COLO668 (cell line): ENCODE results near the gene SLC9C2.
"Not testable (repeated sequence)": the region's sequence is repeated elsewhere in the genome, so short reads cannot be mapped to it uniquely, and the experiment has no call there.

Experiments used
- DNase-seq: peaks from one replicate; lab custom pipeline; 2025; ENCODE audit not compliant: unreplicated experiment; lab: John Stamatoyannopoulos, UW

The SLC9C2 gene, protein sequence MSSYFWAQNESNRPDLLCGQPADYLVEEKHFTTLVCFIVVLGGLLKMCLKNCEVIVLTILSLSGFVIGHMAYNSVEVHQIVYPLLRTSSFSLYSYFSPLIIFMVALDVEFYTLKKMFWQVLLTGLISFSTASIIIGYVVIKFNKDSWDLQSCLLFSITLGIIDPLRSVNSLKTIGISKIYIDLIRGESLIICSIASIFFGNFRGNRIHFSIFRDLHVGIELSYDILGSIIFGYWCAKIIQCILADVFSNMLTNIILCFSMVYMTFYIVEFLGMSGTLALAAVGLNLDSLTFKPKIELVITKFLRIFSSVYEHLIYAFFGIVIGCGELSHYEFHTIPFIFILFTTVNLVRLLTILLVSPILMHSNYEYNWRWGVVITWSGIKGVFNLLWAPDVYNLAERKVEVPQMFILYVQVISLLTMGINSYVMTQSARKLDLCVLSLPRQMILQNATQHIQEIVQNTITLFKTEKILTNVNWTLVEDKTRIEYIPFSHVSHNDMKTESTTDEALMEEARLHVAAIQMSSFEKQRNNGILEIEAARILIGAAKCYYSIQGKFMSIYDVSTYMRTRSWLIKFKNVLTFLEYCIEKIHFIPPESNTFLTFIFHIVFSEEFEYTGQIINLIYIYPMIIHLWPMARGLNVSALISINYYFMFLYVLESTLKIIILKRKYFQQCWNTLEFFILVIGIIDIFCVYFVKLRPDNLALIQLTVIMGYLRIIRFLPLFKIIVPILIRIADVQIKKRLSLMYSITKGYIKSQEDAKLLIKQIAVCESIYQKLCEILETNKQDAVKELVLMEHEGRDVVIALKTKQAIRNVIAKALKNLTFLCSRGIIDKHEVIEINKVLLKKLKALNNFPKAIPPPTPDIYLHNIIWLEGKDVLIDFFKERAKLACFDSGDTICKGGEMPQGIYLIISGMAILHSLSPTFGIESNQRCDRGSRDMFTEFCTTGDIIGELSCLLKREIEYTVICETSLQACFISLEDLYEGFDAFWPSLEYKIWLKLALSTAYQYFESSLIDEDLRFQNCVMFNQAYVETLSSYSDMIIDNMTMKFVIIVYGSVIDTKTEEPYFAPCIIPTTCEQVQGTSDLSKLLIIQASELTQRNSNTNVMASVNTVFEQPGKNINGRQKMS

DNA sequence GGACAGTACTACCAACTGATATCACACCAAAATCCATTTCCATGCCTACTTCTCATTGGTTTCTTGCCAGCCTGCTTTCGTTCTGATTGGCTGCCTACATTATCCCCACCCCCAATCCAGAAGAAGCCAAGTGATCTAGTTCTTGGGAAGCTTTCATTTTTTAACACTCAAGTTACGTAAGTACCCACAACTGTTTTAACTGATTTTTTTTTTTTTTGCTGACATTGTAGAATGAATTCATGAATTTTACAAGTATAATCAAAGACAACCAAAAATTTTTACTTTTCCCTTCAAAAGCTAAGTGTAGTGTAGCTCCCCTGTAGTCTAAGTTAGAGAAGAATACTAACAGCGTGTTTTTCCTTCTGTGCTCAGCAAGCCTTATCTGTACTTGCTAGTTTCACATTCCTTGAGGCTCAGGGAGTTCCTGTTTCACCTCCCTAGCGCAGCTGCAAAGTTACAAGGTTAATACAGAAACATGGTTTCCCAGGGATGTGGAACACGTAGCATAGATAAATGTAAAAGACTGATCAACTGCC is at the start of gene SLC9C2:
Gene SLC9C2, minus strand, starts transcription at position 17 of the 536 bp plus-strand sequence. CDS start 1,296 bp downstream, outside the sequence.
- DNase-seq = no peak

DNA sequence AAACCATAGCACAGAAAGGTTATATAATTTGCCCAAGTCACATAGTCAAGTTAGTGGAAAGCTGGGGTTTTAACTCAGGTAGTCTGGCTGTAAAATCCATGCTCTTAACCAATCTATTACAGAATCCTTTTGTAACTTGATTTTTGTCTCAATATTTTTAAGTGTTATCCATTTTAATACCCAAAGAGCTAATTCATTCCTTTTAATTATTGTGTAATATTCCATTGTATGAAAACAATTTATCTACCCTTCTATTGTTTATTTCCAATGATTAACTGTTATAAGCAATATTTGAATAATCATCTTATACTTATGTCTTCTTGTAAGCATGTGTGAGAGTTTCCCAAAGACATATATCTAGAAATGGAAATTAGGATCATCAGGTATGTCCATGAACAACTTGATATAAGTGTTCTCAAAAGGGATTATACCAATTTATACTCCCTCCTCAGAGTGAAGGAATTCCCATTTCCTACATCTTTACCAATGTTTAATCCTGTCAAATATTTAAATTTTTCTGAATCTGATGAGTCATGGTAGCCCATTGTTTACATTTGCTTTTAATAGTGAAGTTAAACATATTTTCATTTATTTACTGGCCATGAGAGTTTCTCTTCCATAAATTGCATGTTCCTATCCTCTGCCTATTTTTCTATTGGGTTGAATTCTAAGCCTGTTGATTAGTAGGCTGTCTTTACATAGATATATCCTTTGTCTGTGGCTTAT is 46.2 kb upstream of the SLC9C2 start:
- no peak for DNase-seq

DNA sequence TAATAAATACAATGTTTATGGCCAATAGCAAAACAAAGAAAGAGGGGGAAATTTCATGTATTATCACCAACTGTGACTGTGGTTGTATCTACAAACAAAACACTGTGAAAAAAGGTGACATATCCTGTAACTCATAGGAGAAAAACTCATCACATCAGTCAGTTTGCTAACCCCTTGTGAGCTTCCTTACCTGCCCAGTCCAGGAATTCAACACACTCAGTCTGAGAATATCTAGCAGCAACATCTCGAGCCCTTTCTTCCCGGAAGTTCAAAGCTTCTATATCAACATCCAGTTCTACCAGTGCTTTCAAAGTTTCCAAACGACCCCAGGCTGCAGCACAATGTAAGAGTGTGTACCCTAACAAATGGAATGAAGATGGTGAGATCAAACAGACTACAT is 43.8 kb upstream of the SLC9C2 start:
- no peak for DNase-seq

DNA sequence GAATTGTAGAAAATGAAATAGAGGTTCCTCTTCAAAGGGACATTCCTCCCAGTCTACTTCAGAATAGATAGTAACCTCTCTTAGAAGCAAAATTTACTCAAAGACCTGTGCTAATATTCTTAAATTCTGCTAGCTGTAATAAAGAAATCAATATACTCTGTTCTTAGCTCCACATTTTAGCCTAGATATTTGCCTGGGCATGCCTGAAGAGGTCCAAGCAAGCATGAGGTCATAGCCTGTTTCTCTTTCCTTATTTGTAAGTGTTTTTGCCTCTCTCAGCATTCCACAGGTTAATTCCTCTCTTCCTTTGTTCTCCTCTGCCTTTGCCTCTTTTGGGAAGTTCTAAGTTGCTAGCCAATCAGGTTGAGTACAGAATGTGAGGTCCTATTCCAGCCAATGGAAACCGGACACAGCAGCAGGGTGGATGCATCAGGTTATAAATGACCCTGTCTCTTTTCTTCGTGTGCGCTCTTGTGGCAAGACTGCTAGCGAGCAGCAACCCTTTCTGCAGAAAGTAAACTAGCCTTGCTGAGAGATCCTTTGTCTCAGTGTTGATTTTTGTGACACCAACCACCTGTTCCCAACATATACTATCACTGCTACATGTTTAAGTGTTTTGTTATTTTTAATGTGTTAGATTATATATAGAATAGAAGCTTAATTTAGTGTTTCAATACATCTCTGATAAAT is 39.7 kb upstream of the SLC9C2 start:
- not testable (repeated sequence) for DNase-seq

DNA sequence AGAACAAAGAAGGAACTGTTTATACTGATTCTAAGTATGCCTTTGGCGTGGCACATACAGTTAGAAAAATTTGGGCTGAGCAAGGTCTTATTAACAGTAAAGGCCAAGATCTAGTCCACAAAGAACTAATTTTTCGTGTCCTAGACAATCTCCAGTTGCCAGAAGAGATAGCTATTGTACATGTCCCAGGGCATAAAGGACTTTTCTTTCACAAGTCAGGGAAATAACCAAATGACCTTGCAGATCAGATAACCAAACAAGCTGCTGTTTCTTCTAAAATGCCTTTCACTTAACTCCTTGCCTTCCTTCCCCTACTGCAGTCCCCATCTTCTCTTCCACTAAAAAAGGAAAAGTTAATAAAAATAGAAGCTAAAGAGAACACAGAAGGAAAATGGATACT is 36.2 kb upstream of the SLC9C2 start:
- no peak for DNase-seq

DNA sequence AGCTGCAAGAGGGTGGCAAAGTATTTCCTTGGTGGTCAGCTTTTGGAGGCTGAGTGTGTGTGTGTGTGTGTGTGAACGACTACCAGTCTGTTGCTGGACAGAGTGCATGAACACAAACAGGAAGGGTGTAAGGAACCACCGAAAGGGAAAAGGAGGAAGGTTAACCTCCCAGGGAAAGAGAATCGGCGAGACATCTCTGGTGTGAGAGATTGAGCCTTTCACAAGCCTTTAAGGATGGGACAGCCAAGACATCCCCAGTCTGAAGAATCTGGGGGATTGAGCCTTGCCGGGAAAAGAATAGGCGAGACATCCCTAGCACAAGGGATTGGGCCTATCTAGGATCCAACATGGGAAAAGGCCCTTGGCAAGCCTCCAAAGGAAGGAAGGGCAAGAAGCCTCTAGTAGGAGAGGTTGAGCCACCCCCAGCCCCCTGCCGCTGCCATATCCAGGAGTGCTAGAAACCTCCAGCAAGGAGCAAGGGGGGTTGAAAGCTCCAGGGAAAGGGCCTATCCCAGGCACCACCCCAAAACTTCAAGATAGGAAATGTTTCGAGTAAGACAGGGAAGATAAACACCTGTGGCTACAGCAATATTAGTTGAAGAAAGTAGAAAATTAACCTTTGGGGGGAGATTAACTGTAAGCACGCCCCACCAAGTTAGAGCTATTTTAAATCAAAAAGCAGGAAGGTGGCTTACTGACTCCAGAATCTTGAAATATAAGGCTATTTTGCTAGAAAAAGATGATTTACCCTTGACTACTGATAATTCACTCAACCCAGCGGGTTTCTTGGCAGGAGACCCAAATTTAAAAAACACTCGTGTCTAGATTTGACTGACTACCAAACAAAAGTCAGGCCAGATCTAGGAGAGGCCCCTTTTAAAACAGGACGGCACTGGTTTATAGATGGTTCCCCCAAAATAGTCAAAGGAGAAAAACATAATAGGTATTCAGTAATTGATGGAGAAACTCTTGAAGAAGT is 35.5 kb upstream of the SLC9C2 start:
- no peak for DNase-seq

DNA sequence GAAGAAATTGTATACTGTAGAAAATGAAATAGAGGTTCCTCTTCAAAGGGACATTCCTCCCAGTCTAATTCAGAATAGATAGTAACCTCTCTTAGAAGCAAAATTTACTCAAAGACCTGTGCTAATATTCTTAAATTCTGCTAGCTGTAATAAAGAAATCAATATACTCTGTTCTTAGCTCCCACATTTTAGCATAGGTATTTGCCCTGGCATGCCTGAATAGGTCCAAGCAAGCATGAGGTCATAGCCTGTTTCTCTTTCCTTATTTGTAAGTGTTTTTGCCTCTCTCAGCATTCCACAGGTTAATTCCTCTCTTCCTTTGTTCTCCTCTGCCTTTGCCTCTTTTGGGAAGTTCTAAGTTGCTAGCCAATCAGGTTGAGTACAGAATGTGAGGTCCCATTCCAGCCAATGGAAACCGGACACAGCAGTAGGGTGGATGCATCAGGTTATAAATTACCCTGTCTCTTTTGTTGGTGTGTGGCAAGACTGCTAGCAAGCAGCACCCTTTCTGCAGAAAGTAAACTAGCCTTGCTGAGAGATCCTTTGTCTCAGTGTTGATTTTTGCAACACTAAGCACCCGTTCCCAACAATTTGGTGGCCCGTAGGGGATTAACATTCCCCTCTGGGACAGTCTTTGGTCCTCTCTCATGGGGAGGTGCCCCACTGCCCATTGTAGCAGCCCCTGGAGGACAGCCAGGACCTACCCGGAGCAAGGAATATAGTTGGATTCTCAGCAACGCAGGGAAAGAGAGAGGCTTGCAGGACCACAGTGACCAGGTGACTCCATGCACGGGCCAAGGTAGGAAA is 34.6 kb upstream of the SLC9C2 start:
- not testable (repeated sequence) for DNase-seq

DNA sequence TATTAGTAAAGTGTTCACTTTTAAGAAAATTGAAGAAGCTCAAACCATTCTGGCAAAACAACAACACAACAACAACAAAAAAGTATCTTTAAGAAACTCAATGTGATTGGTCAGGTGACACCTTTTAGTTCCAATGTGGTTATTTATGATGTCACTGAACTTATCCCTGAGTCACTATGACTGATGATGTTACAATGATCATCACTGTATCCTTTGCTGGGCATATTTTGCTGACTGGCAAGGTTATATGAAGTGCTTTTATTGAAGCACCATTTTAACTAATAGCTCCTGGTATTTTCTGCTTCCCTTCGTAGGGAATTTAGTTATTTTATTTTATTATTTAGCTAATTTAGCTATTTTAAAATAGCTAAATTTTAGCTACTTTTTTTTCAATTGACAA is 32.2 kb upstream of the SLC9C2 start, which contains the start of gene TEX50:
Gene TEX50, plus strand, starts transcription at position 223 of the 400 bp plus-strand sequence. CDS start 184 bp downstream, outside the sequence.
- no peak for DNase-seq

DNA sequence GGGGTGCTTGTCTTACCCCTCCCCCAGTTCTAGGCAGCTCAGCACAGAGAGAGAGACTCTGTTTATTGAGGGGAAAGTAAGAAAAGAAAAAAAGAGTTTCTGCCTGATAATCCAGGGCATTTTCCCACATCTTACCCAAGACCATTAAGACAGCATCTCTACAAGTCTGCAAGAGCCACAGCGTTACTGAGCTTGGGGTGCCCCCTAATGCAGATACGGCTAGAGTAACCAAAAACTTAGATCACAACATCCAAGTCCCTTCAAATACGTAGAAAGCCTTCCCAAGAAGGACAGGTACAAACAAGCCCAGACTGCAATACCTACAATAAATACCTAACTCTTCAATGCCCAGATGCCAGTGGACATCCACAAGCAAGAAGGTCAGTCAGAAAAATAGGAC is 26.0 kb upstream of the SLC9C2 start:
- no peak for DNase-seq

DNA sequence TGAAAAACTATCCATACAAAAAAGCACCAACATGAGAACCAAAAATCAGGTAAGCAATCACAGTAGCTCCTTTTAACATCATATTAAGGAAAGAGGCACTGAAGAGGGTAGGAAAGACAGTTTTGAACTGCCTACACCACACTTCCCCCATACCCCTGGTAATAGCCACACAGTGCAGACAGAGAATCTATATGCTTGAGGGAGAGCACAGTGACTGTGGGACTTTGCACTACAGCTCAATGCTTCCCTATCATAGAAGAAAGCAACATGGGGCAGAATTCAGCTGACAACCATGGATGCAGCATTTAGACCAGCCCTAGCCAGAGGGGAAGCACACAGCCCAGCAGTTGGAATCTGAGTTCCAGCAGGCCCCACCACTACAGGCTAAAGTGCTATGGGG is 24.4 kb upstream of the SLC9C2 start:
- DNase-seq = no peak

DNA sequence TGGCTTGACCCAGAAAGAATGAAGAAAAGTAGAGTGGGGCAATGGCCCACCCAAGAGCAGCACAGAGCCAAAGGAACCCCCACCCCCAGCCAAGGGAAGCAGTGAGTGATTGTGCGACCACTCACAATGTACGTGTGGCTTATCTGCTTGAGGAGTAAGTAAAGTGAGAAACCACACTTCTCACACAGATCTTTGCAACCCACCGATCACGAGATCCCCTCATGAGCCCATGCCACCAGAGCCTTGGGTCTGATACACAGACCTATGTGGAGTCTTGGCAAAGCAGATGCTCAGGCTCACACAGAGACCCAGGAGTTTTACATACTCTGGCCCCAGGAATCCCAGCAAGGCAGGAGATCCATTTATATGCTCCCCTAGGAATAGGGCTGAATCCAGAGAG is 14.0 kb upstream of the SLC9C2 start:
- no peak for DNase-seq

DNA sequence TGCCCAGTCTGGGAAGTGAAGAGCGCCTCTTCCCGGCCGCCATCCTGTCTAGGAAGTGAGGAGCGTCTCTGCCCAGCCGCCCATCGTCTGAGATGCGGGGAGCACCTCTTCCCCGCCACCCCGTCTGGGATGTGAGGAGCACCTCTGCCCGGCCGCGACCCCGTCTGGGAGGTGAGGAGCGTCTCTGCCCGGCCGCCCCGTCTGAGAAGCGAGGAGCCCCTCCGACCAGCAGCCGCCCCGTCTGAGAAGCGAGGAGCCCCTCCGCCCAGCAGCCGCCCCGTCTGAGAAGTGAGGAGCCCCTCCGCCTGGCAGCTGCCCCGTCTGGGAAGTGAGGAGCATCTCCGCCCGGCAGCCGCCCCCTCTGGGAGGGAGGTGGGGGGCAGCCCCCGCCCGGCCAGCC is 10.2 kb upstream of the SLC9C2 start:
- DNase-seq = not testable (repeated sequence)

DNA sequence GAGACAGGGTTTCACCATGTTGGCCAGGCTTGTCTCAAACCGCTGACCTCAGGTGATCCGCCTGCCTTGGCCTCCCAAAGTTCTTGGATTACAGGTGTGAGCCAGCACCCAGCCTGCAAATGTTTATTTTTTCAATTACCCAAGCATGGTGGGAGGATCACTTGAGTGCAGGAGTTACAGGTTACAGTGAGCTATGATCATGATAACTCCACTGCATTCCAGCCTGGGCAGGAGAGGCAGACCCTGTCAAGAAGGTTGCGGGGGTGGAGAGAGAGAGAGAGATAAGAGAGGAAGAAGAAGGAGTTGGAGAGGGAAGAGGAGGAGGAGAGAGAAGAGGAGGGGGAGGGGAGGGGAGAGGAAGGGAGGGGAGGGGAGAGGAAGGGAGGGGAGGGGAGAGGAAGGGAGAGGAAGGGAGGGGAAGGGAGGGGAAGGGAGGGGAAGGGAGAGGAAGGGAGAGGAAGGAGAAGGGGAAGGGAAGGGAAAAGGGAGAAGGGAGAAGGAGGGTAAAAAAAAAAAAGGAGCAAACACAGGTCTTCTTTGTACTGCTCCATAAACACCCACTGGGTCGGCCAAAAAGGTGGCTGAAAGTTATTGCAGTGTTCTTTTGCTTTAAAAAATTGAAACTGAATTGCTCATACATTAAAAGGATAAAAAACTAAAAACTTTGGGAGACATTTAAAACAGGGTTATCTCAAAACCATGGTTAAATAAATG is 5.8 kb upstream of the SLC9C2 start:
- no peak for DNase-seq

DNA sequence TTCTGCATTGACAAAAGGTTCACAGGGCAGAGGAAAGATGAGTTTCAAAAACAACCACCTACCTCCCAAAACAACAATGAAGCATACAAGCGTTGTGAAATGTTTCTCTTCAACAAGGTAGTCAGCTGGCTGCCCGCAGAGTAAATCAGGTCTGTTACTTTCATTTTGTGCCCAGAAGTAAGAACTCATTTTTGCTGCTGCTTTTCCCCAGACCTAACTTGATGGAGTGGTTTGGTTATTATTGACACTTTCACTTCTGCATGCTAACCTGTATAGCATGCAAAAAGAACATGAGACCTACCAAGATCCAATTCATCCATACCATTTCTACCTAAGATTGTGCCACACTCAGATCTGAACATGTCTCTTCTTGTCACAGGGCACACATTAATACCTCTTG is 1.3 kb downstream of the SLC9C2 start:
- no peak for DNase-seq

DNA sequence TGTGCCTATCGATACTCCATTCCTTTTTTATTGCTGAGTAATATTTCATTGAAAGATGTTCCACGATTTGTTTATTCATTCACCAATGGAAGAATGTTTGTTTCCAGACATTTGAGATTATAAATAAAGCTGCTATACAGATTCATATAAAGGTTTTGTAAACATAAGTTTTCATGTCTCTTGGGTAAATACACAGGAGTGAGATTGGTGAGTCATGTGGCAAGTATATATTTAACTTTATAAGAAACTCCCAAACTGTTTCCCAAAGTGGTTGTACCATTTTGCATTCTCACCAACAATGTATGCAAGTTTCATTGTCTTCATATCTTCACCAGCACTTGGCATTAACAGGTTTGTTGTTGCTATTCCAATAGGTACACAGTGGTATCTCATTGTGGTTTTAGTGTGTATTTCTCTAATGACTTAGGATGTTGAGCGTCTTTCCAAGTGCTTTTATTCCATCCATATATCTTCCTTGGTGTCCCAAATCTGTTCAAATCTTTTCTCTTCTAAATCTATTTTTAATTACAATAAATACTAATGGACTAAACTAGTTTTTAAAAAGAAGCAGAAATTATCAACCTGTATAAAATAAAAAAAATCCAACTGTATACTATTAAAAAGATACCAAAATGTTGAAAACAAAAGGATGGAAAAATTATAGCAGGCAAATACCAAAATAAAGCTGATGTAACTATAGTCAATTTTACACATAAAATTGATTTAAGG is 6.6 kb downstream of the SLC9C2 start:
- DNase-seq = no peak

DNA sequence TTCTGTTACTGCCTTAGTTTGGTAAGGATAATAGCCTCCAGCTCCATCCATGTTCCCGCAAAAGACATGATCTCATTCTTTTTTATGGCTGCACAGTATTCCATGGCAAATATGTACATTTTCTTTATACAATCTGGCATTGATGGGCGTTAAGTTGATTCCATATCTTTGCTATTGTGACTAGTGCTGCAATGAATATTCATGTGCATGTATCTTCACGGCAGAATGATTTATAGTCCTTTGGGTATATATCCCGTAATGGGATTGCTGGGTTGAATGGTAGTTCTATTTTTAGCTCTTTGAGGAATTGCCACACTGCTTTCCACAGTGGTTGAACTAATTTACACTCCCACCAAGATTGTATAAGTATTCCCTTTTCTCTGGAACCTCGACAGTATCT is 11.7 kb downstream of the SLC9C2 start:
- not testable (repeated sequence) for DNase-seq

DNA sequence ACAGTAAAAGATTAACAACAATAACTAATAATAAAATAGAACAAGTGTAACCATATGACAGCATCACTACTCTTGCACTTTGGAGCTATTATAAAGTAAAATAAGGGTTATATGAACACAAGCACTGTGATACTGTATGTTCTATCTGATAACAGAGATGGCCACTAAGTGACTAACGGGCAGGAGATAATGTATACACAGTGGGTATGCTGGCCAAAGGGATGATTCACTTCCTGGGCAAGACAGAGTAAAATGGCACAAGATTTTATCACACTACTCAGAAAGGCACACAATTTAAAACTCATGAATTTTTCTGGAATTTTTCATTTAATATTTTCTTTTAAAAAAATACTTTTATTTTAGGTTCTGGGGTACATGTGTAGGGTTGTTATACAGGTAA is 12.3 kb downstream of the SLC9C2 start:
- DNase-seq = no peak
